LNCAP (cell line): ENCODE measurements around the gene FOXE3.

ENCODE experiments used
- TF ChIP-seq, protein P1 (sequence below): fragments of 450-650 bp; IDR thresholded peaks from 2 replicates; pipeline ENCODE4 v1.5.1; 2017; ENCODE audit warnings: mild to moderate bottlenecking

FOXE3 gene

GRCh38 chr1:47385020-47385419, 31.1 kb upstream of the FOXE3 start:
- TF ChIP-seq, protein P1, sequence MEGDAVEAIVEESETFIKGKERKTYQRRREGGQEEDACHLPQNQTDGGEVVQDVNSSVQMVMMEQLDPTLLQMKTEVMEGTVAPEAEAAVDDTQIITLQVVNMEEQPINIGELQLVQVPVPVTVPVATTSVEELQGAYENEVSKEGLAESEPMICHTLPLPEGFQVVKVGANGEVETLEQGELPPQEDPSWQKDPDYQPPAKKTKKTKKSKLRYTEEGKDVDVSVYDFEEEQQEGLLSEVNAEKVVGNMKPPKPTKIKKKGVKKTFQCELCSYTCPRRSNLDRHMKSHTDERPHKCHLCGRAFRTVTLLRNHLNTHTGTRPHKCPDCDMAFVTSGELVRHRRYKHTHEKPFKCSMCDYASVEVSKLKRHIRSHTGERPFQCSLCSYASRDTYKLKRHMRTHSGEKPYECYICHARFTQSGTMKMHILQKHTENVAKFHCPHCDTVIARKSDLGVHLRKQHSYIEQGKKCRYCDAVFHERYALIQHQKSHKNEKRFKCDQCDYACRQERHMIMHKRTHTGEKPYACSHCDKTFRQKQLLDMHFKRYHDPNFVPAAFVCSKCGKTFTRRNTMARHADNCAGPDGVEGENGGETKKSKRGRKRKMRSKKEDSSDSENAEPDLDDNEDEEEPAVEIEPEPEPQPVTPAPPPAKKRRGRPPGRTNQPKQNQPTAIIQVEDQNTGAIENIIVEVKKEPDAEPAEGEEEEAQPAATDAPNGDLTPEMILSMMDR: no peak

DNA sequence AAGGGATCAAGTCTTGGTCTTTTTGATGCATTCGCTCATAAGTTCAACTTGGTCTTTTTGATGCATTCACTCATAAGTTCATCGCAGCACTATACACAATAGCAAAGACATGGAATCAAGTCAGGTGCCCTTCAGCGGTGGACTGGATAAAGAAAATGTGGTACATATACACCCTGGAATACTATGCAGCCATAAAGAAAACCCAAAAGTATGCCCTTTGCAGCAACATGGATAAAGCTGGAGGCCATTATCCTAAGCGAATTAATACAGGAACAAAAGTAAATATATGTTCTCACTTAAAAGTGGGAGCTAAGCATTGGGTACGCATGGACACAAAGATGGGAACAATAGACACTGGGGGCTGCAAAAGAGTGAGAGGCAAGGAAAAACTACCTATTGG, 29.8 kb upstream of the FOXE3 start:
- TF ChIP-seq, protein P1: no peak

DNA sequence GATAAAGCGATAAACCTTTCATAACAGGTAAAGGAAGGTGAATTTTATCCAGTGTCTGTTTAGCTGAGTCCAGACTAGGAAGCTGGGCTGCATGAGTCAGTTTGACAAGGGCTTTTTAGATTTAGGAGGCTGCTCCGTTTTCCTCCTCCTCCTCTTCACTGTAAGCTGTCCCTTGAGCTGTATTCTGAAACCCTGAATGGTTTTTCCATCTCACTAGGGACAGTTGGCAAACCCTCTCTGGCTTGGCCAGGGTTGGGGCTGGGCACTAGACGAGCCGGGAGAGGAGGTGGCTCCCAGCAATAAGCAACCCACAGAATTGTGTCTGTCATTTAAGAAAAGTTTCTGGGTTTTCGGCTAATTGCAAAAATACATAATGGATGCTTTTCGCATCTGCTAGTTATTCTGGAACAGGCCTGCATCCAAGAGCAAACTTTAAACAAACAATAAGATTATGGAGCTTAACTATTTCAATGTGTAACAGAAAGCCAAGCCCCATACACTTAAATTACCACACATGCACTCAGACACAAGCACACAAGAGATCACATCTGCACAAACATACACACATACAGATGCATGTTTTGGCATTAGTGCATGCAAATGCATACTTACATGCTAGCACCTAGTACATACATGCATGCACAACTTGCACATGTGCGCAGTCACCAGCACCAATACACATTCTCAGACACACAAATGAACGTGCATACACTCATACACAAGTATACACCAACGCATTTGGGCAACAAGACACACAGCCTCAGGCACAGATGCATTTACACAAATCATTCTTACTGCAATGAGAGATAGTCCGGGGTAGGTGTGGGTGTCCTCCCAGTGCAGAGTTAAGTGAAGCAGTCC, 27.8 kb upstream of the FOXE3 start:
- TF ChIP-seq, protein P1: no peak

DNA sequence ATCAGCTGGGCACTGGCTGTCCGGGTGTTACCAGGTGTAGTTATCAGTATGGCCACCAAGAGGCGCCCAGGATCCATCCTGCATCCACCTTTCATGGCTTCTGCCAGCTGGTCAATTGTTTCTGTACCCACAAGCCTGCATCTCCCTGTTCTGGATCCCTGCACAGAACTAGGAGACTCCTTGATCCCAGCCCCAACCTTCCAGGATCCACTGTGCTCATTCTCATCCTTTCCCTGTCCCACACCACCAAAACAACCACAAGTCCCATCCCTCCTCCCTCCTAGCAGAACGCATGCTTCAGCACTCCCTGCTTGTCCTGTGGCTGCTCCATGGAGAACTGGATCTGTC, 27.2 kb upstream of the FOXE3 start:
- TF ChIP-seq, protein P1: peak; percentile 80

DNA sequence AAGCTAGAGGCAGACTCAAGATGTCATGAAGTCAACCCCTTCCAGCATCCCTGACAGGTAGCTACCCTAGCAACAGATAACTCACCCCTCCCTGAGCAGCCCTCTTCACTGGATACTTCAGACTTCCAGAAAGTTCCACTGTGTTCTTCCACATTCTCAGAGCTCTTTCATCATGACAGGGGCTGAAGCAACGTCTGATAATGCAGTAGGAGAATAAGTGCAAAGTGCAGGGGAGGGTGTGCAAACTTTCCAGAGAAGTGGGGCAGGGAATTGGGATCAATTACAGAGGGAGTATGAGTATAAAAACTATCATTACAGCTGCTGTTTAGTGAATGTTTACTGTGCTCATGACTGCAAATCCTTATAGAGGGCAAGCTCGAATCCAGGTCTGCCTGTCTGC, 26.4 kb upstream of the FOXE3 start:
- TF ChIP-seq, protein P1: no peak

DNA sequence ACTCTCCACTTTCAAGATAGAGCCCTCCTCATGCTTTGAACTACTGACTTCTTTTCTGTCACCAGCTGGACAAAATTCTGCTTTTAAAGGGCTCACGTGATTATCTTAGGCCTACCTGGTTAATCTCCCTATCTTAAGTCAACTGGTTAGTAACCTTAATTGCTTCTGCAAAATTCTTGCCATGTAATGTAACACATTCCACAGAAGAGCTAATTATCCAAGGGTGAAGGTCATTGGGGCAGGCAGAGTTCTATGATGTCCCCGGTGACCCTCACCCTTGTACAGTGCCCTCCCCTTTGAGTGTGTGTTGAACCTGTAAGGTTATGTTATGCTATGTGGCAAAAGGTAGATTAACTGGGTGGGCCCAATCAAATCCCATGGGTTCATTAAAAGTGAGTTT, 25.2 kb upstream of the FOXE3 start:
- TF ChIP-seq, protein P1: no peak

GRCh38 chr1:47393141-47393540, 22.9 kb upstream of the FOXE3 start:
- TF ChIP-seq, protein P1: no peak
